Erythroblast (primary cell): ENCODE measurements around the gene FLT1.

Experiments
- GATA1 ChIP-seq: IDR thresholded peaks from 2 replicates; pipeline ENCODE4 v1.6.1; 2011; ENCODE audit warnings: low read depth, mild to moderate bottlenecking, control low read depth, low read length, moderate library complexity
- POLR2A ChIP-seq: IDR thresholded peaks from 2 replicates; pipeline ENCODE4 v1.6.1; 2011; ENCODE audit warnings: mild to moderate bottlenecking, low read length

- TF ChIP-seq POLR2A (no peak), GATA1 (no peak)
Observed at GRCh38 chr13:28537171-28537570, 42.2 kb upstream of the FLT1 start.
